Calu3 (cell line): Measurements from ENCODE around the gene UNK. TPM values are rescaled to one million over a fixed set of nuclear protein-coding genes. Genes with fewer than 3 reads are reported as not detected.

Source experiments
- BruUV-seq: library from RNA; stranded (reverse); fragments of 400-500 nt; replicated peaks from 2 replicates; lab custom pipeline; 2021; lab: Mats Ljungman, UMichigan
- CTCF ChIA-PET: fragments of 300-600 bp; sonication (Branson Sonifier 250); formaldehyde crosslinking; loops from one replicate; lab custom pipeline; 2022; ENCODE audit warnings: antibody characterized with exemption; lab: Charles Lee
- DNase-seq: peaks from one replicate; pipeline ENCODE4 v3.0.0; 2022
- H3K27ac Mint-ChIP-seq: one replicate; pipeline ENCODE4 v1.8.0; 2022; ENCODE audit warnings: mixed read lengths; ENCODE audit not compliant: unreplicated experiment
- H3K27me3 Mint-ChIP-seq: one replicate; pipeline ENCODE4 v1.8.0; 2022; ENCODE audit warnings: mixed read lengths; ENCODE audit not compliant: unreplicated experiment
- H3K36me3 Mint-ChIP-seq: one replicate; pipeline ENCODE4 v1.8.0; 2022; ENCODE audit warnings: mild to moderate bottlenecking, moderate library complexity, mixed read lengths; ENCODE audit not compliant: insufficient read depth, unreplicated experiment
- H3K4me1 Mint-ChIP-seq: one replicate; pipeline ENCODE4 v1.8.0; 2022; ENCODE audit warnings: mild to moderate bottlenecking, low read depth, mixed read lengths; ENCODE audit not compliant: unreplicated experiment
- H3K4me3 Mint-ChIP-seq: one replicate; pipeline ENCODE4 v1.8.0; 2022; ENCODE audit warnings: mild to moderate bottlenecking, low read depth, moderate library complexity, mixed read lengths; ENCODE audit not compliant: unreplicated experiment
- H3K9me3 Mint-ChIP-seq: one replicate; pipeline ENCODE4 v1.8.0; 2022; ENCODE audit warnings: low read depth, mixed read lengths; ENCODE audit not compliant: unreplicated experiment
- intact Hi-C: fragments of 100-400 bp; cut with micrococcal nuclease; formaldehyde crosslinking; loops from one replicate; pipeline ENCODE4 v1.10.0; 2022; ENCODE audit not compliant: unreplicated experiment
- total RNA-seq: library from RNA; stranded (reverse); gene quantifications from 2 replicates; pipeline ENCODE4 v1.2.3, GENCODE V29; 2022
- TF ChIP-seq, protein P1 (sequence below): fragments of 200-600 bp; IDR thresholded peaks from one replicate; pipeline ENCODE4 v1.8.0; 2022; ENCODE audit warnings: antibody characterized with exemption; ENCODE audit not compliant: unreplicated experiment

Gene UNK
- total RNA-seq, 1 experiment from 2014 or later = 26.0 TPM

DNA sequence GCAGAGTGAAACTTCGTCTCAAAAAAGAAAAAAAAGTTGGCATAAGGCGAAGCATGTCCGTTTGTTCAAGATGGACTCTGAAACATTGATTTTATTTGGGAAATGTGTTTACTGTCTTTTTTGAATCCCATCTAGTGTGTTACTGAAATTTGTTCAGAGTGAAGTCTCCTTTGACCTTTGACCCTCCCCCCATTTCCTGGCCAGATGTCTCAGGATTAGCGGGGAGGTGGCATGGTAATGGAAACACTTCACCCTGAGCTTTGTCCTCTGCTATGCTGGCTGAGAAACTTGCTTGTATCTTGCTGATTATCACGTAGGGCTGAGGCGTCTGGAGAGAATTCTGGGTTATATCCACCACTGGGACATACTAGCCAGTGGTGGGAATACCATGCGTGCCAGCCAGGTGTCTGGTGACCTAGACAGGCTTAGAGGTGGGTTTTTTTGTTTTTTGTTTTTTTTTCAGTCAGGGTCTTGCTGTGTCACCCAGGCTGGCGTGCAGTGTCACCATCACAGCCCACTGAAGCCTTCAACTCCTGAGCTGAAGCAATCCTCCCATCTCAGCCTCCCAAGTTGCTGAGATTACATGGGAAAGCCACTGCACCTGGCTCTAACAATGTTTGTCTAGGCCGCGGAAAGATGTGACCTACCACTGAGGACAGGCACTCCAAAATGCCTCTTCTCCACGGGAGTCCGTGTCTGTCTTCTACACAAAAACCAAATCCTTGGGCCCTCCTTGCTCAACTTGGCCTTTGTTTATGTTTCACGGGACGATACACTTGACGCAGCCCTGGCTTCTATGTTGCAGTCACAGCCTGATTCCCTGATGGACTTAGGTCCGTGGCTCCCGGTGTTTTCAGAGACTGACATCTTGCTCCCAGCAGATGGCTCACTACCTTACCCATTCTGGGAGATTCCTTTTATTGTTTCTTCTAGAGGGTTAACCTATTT lies 13.0 kb upstream of the UNK start:
- no peak for DNase-seq
- no peaks in the 10 kb centered on the region for H3K9me3 Mint-ChIP-seq
- H3K4me3 Mint-ChIP-seq = no peak overlapping the region
- H3K4me1 Mint-ChIP-seq = peaks cover under 1% of the 10 kb centered on the region
- no TSS peak for BruUV-seq
- peaks cover 29% of the 10 kb centered on the region for H3K36me3 Mint-ChIP-seq
- no peak overlapping the region for H3K27ac Mint-ChIP-seq
- no peaks in the 10 kb centered on the region for H3K27me3 Mint-ChIP-seq
- TF ChIP-seq, protein P1, sequence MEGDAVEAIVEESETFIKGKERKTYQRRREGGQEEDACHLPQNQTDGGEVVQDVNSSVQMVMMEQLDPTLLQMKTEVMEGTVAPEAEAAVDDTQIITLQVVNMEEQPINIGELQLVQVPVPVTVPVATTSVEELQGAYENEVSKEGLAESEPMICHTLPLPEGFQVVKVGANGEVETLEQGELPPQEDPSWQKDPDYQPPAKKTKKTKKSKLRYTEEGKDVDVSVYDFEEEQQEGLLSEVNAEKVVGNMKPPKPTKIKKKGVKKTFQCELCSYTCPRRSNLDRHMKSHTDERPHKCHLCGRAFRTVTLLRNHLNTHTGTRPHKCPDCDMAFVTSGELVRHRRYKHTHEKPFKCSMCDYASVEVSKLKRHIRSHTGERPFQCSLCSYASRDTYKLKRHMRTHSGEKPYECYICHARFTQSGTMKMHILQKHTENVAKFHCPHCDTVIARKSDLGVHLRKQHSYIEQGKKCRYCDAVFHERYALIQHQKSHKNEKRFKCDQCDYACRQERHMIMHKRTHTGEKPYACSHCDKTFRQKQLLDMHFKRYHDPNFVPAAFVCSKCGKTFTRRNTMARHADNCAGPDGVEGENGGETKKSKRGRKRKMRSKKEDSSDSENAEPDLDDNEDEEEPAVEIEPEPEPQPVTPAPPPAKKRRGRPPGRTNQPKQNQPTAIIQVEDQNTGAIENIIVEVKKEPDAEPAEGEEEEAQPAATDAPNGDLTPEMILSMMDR = no peak
- intact Hi-C loops = no loop called here
- CTCF ChIA-PET = interaction anchor here (0.6 to 0.7 kb wide), 3 partner anchors 12 to 166 kb away, joined by 3 to 4 read pairs (median 3); no protein-coding TSS in a partner anchor

DNA sequence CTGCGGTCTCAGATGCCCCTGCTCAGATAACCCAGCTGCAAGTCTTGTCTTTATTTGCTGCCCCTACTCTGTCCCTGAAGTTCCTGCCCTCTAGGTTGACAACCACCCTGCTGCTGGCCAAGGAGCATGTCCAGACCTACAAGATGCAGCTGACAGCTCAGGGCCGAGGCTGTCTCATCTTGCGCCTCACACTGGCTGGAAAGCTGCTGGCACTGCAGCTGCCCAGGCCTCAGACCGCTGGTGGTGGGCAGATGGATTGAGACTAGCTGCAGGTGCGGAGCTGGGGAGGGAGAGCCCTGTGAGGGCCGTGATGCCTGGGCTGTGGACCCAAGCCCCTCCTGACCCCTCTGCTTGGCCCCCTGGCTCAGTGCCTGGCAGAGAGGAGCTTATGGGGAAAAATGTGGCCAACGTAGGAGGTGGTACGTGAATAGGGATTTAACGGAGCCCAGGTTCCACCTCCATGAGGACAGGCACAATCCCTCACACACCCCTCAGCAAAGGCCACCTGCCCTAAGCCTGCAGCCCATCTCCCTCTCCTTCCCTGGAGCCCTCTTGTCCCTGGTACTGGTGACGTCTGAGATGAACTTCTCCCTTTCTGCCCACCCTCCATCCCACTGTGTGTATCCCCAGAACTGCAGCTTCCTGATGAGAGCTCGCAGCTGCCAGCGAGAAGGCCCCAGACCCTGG lies 11.3 kb upstream of the UNK start:
- CTCF ChIA-PET = no interaction called here
- H3K36me3 Mint-ChIP-seq = peaks cover 45% of the 10 kb centered on the region
- BruUV-seq = no TSS peak
- TF ChIP-seq, protein P1 = no peak
- no peaks in the 10 kb centered on the region for H3K27me3 Mint-ChIP-seq
- no peaks in the 10 kb centered on the region for H3K9me3 Mint-ChIP-seq
- intact Hi-C loops = no loop called here
- no peak for DNase-seq
- H3K4me1 Mint-ChIP-seq = peaks cover 7% of the 10 kb centered on the region
- no peak overlapping the region for H3K4me3 Mint-ChIP-seq
- H3K27ac Mint-ChIP-seq = no peak overlapping the region

DNA sequence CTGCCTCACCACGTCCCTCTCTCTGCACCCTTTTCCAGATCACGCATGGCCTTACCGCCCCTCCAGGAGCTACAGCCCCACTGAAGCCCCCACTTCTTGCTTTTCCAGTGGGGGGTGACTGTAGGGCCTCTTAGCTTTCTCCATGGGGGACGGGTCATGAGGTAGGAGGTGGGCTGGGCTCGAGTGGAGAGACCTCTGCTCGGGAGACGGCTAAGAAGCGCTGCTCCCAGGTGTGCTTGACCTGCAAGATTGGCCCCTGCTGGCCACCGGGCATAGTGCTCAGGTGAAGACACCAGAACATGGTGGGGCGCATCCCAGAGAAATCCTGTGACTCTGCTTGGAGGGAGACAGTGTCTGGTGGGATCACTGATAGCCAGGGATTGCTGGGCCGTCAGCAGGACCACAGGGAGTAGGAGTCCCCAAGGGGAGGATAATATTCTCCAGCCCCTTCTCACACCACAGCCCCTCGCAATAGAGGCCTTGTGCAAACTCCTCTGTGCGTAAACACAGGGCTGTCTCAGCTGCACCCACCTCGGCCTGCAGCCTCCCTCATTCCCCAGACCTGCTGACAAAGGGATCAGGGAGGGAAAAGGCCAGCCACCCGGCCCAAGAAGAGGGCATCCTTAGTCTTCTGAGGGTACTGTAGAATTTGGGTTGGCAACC lies 10.7 kb upstream of the UNK start:
- TF ChIP-seq, protein P1 = no peak
- Mint-ChIP-seq H3K9me3 (no peaks in the 10 kb centered on the region), H3K27ac (no peak overlapping the region), H3K4me1 (peaks cover 7% of the 10 kb centered on the region), H3K27me3 (no peaks in the 10 kb centered on the region), H3K36me3 (peaks cover 52% of the 10 kb centered on the region), H3K4me3 (no peak overlapping the region)
- no TSS peak for BruUV-seq
- intact Hi-C loops = no loop called here
- no peak for DNase-seq
- CTCF ChIA-PET = interaction anchor here (0.5 kb wide), 1 partner anchor 550 kb away, joined by 3 read pairs; no protein-coding TSS in a partner anchor

DNA sequence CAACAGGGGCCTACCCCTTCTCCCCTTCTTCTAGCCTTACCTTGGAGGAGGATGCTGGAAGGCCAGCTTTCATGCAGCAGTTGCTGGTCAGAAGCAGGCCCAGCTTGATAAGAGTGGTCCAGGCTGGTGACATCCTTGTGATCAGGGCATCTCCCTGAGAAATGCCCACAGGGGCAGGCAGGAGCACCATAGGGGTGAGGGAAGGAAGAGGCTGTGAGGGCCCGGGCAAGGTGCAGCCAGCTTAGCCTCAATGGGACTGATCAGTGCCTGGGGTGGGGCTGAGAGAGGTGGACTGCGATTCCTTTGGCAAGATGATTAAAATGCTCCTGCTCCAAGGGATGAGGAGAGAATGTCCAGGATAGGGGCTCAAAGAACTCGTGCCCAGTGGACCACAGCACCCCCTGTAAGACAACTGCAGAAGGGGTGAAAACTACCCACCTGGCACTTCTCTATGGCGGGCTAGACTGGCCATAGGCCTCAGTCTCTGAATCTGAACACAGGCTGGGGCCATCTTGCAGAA lies 10.1 kb upstream of the UNK start:
- intact Hi-C loops = no loop called here
- CTCF ChIA-PET = interaction anchor here (0.5 kb wide), 1 partner anchor 549 kb away, joined by 3 read pairs; no protein-coding TSS in a partner anchor
- no peak overlapping the region for H3K27ac Mint-ChIP-seq

More for the DNA sequence above, 10.1 kb upstream of the UNK start:
- H3K9me3 Mint-ChIP-seq = no peaks in the 10 kb centered on the region
- peaks cover 58% of the 10 kb centered on the region for H3K36me3 Mint-ChIP-seq
- no peak for DNase-seq
- no TSS peak for BruUV-seq
- TF ChIP-seq, protein P1 = no peak
- peaks cover 5% of the 10 kb centered on the region for H3K27me3 Mint-ChIP-seq
- no peak overlapping the region for H3K4me3 Mint-ChIP-seq
- H3K4me1 Mint-ChIP-seq = peaks cover 7% of the 10 kb centered on the region
